Psoas muscle (tissue), 8 donors: ENCODE measurements around the gene MCRIP2. TPM values are rescaled to one million over a fixed set of nuclear protein-coding genes. Genes with fewer than 3 reads are reported as not detected.

Source experiments
- ATAC-seq, 4 donors: fragments of 200-7000 bp; cut with Tn5 transposase; one replicate each; pipeline ENCODE4 v1.9.1; 2020; ENCODE audit warnings: moderate library complexity in 3 of 4, mild to moderate bottlenecking in 2 of 4
- DNase-seq, 2 donors: peaks; one replicate each; pipeline ENCODE4 v3.0.0-alpha.2; 2020
- H3K27ac ChIP-seq: fragments of 200-600 bp; one replicate; pipeline ENCODE4 v1.8.0; 2022
- H3K27me3 ChIP-seq, 3 donors: fragments of 200-600 bp in 1 of 3; one replicate each; pipeline versions ENCODE4 v1.6.1 to v1.8.0; 2013 to 2022; ENCODE audit warnings: low read length in 2 of 3, mild to moderate bottlenecking in 2 of 3, moderate library complexity in 1 of 3; ENCODE audit not compliant: insufficient read depth in 3 of 3
- H3K36me3 ChIP-seq, 2 donors: fragments of 200-600 bp in 1 of 2; one replicate each; pipeline versions ENCODE4 v1.6.1 to v1.8.0; 2013 to 2022; ENCODE audit warnings: low read depth in 1 of 2, mild to moderate bottlenecking in 1 of 2, moderate library complexity in 1 of 2; ENCODE audit not compliant: insufficient read depth in 1 of 2
- H3K4me1 ChIP-seq: fragments of 200-600 bp; one replicate; pipeline ENCODE4 v1.8.0; 2022
- H3K4me3 ChIP-seq: fragments of 200-600 bp; one replicate; pipeline ENCODE4 v1.8.0; 2022; ENCODE audit warnings: mild to moderate bottlenecking
- H3K9me3 ChIP-seq: fragments of 200-600 bp; one replicate; pipeline ENCODE4 v1.8.0; 2022
- CTCF ChIP-seq: fragments of 200-600 bp; IDR thresholded peaks from one replicate; pipeline ENCODE4 v1.8.0; 2022; ENCODE audit warnings: antibody characterized with exemption
- WGBS, 3 donors: extraction: QIAGEN DNeasy Blood & Tissue Kit; methylation state at CpG; one replicate each; pipeline versions ENCODE4 v1.1.6 to v1.1.7; 2013; 5-methylcytosine and 5-hydroxymethylcytosine counted together
- intact Hi-C, 2 donors: fragments of 100-400 bp; cut with DNase I; formaldehyde crosslinking; loops; one replicate each; pipeline versions ENCODE4 v1.11.0 to v1.14.2; 2022
- polyA plus RNA-seq, 3 donors: library from polyadenylated mRNA; stranded (reverse); fragments of 200-250 nt; gene quantifications; one replicate each; pipeline ENCODE4 v1.2.3, GENCODE V29; 2013
- total RNA-seq, 4 donors: library from RNA; stranded (reverse); fragmentation: NEBNext Ultra II Directional in 2 of 4; extraction: Animal tissue kit (Norgen Biotek cat#: 25700) in 2 of 4; gene quantifications; one replicate each; pipeline versions ENCODE4 v1.2.1 to v1.2.4, GENCODE V29; 2021 to 2023
- donor health status: healthy with polysubstance abuse.
- donor health status: DM: no; HTN: no; CAD: no; lungs with moderate emphysema.
- donor health status: Bipolar disorder and iron deficiency.
- donor health status: healthy.
- donor health status: DM: yes; HTN: yes; CAD: no.
- donor health status: DM: no; HTN: no; CAD: no.
- donor health status: DM: no; HTN: no; CAD: no.
- donor health status: DM: yes; HTN: yes; CAD: no.

Gene MCRIP2
- total and polyA plus RNA-seq, 7 donors = 61.6 to 124 (median 80.2) TPM

GRCh38 chr16:654034-654433 is 12.4 kb downstream of the MCRIP2 start:
- intact Hi-C loops = no loop called here
- Histone ChIP-seq H3K9me3 (no peaks in the 10 kb centered on the region), H3K36me3 (peaks cover 0 to 6% of the 10 kb centered on the region in 2 donors), H3K4me3 (no peak overlapping the region), H3K4me1 (peaks cover 5% of the 10 kb centered on the region), H3K27me3 (no peaks in the 10 kb centered on the region), H3K27ac (no peak overlapping the region)
- 79 to 89% (median 86%) methylated on average over 11 to 12 of the region's 12 CpGs for WGBS, 3 donors
- DNase-seq (no peak), ATAC-seq (no peak)
- TF ChIP-seq CTCF = no peak

- WGBS, 3 donors = 93 to 95% (median 95%) methylated on average over 22 of the region's 22 CpGs
Measured at GRCh38 chr16:657487-657886, 15.9 kb downstream of the MCRIP2 start.

GRCh38 chr16:658679-659571 is 17.3 kb downstream of the MCRIP2 start:
- H3K9me3 ChIP-seq = no peaks in the 10 kb centered on the region
- H3K36me3 ChIP-seq = peaks cover 0 to 6% of the 10 kb centered on the region in 2 donors
- no peak for ATAC-seq
- no peak for TF ChIP-seq CTCF
- no peak for DNase-seq
- intact Hi-C loops = loop anchor here in 1 of 2 donors (1.0 kb wide), 1 partner anchor 20 kb away; no protein-coding TSS in a partner anchor
- no peak overlapping the region for H3K4me3 ChIP-seq
- H3K27ac ChIP-seq = no peak overlapping the region
- peaks cover 11% of the 10 kb centered on the region for H3K4me1 ChIP-seq
- 90 to 92% (median 90%) methylated on average over 30 to 35 of the region's 35 CpGs for WGBS, 3 donors
- no peaks in the 10 kb centered on the region for H3K27me3 ChIP-seq

More at GRCh38 chr16:657487-657886, 15.9 kb downstream of the MCRIP2 start:
- Histone ChIP-seq H3K27me3 (no peaks in the 10 kb centered on the region), H3K36me3 (peaks cover 0 to 6% of the 10 kb centered on the region in 2 donors), H3K4me3 (no peak overlapping the region), H3K4me1 (peaks cover 11% of the 10 kb centered on the region), H3K9me3 (no peaks in the 10 kb centered on the region), H3K27ac (no peak overlapping the region)
- no peak for ATAC-seq
- no peak for DNase-seq
- no peak for TF ChIP-seq CTCF
- intact Hi-C loops = no loop called here

GRCh38 chr16:659618-660017 is 18.0 kb downstream of the MCRIP2 start:
- DNase-seq = no peak
- intact Hi-C loops = loop anchor here in 1 of 2 donors (1.0 to 2.0 kb wide), 2 partner anchors 20 to 77 kb away; no protein-coding TSS in a partner anchor
- WGBS, 3 donors = 90 to 92% (median 91%) methylated on average over 19 to 20 of the region's 20 CpGs
- H3K27me3 ChIP-seq = no peaks in the 10 kb centered on the region
- TF ChIP-seq CTCF = no peak
- no peak overlapping the region for H3K4me3 ChIP-seq
- peaks cover 11% of the 10 kb centered on the region for H3K4me1 ChIP-seq
- no peak overlapping the region for H3K27ac ChIP-seq
- H3K9me3 ChIP-seq = no peaks in the 10 kb centered on the region
- H3K36me3 ChIP-seq = peaks cover 0 to 6% of the 10 kb centered on the region in 2 donors
- ATAC-seq = no peak
